ENCODE measurements around the gene KCNK18.
"Not testable (repeated sequence)": the region's sequence is repeated elsewhere in the genome, so short reads cannot be mapped to it uniquely, and the experiment has no call there.

KCNK18 gene

DNA sequence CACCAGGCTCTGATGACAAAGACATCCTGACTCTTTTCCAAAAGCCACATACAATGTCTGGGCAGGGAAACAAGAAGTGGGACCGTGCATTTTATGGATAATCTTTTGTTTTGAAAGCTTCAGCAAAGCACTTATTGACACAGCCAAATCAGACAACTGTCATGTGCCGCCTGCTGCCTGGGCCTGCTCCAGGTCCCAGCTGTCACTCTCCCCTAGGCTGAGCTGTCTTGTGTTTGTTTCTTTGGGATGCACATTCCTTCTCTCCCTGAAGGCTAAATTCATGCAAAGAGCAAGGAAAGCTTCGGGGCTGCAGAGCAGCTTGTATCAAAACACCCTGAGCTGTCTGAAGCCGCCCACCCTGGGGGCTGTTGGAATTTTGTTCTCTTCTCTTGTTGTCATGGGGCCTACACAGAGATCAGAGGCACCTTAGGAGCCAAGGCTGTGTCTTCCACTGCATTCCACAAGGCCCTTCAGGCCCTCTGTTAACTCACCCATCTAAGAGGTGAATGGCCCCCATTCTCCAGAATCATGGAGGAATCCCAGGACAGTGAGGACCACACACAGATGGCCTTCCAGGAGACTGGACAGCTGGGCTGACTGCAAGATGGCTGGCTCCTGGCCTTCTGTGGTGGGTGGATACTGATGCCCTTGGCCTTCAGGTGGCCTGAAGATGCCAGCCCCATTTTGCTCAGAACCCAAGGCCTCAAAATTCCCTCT is 25.8 kb downstream of the KCNK18 start:
- no peak for DNase-seq

- no peak for DNase-seq
These were observed 26.6 kb downstream of the KCNK18 start for GRCh38 chr10:117223693-117224430.

GRCh38 chr10:117224881-117225280 is 27.6 kb downstream of the KCNK18 start:
- no peak for DNase-seq

GRCh38 chr10:117226813-117227451 is 29.6 kb downstream of the KCNK18 start:
- DNase-seq = peak in 1 of 2 experiments; percentile 25

DNA sequence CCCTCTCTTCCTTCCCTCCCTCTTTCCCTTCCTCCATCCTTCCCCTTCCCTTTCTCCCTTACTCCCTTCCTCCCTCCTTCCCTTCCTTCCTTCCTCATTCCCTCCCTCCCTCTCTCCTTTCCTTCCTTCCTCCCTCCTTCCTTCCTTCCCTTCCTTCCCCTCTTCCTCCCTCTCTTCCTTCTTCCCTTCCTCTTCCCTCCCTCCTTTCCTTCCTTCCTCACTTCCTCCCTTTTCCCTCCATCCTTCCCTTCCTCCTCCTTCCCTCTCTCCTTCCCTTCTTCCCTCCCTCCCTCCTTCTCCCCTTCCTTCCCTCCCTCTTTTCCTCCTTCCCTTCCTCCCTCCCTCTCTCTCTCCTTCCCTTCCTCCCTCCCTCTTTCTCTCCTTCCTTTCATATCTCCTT is 30.9 kb downstream of the KCNK18 start:
- DNase-seq = no peak

DNA sequence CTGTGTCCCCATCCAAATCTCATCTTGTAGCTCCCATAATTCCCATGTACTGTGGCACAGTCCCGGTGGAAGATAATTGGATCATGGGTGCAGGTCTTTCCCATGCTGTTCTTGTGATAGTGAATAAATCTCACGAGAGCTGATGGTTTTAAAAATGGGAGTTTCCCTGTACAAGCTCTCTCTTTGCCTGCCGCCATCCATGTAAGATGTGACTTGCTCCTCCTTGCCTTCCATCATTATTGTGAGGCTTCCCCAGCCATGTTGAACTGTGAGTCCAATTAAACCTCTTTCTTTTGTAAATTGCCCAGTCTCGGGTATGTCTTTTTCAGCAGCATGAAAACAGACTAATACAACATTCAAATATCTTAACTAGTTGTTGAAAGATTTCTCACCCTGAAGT is 32.8 kb downstream of the KCNK18 start:
- not testable (repeated sequence) for DNase-seq

GRCh38 chr10:117237401-117237991 is 40.2 kb downstream of the KCNK18 start:
- no peak for DNase-seq

DNA sequence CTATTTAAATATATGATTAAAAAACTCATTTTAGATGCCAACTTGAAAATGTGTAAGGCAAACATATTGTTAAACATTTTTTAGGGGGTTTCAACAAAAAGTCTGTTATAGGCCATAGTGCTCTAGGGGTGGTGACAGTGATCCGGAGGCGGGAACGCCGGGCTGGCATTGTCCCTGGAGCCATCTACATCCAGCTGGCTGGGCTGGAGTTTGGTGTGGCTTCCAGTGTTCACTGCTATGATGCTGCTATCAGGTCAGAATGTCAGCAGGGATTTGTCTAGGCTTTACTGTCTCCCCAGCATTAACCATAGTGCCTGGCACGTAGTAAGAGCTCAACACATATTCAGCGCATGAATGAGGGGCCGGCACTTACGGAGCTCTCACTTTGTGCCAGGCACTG is 41.8 kb downstream of the KCNK18 start:
- no peak for DNase-seq

DNA sequence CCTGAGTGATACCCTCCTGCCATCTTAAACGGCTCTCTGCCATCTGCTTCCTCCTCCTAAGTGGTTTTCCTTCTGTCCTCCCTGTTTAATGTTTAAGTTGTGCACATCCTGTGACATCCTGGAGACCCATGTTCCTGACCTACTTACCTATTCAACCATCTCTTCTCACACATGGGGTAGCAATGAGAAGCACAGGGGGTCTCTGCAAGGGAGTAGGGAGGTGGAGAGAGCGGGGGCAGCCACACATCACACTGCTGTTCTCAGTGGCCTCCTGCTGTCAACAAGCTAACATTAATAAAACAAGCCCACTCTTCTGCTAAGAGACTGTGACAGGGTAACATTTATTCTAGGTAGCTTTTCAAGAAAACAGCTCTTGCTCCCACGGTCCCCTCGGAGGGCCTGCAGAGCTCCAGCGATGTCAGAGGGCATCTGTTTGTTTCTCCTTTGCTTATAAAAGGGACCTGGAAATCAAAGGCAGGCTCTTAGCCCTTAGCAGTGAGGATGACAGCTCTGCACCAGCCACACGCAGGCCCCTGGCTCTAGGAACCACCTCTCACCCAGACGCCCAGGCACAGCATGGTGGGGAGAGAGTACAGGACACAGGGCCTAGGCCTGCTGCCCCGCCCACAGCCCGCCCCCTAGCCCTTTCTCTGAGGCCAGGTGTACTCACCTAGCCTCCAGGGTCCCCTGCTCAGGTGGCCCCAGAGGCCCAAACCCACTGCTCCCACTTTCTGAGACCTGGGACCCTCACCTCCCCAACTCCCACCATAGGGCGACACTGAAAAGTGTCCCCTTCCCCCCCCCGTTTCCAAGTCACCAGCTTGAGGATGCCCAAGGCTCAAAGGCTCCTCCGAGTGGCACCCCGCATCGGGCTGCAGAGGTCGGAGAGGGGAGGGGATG is 42.7 kb downstream of the KCNK18 start:
- DNase-seq = no peak

DNA sequence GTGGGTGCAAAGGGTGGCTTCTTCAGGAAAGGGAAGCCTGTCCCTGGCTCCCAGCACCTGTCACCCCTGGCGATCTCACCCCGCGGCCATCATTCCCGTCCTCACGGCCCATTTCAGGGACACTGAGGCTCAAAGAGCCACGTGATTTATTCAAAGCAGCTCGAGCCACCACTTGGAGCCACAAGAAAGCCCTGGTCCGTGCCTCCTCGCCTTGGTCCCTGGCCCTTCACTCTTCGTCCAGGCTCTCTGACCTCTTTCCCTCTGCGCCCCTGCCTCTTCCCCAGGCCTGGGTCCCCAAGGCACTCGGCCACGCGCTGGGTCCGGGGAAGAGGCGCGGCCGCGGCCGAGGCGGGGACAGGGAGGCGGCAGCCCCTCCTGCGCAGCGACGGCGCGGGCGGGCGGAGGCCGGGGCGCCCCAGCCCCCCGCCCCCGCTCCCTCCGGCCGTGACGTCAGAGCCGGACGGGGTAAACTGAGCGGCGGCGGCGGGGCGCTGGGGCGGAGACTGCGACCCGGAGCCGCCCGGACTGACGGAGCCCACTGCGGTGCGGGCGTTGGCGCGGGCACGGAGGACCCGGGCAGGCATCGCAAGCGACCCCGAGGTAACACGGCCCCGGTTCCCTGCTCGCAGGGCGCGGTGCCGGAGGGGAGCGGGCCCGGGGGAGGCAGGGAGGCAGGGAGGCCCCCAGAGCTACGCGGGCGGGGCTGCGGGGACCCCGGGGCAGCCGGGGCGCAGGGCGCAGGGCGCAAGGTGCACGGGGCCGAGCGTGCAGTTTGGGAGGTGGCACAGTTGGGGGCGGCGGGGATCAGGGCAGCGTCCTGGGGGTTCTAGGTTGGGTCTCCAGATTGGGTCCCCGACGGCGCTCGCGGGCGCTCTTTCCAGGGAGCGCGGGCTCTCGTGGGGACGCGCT is 43.6 kb downstream of the KCNK18 start, which contains the start of gene SLC18A2:
TSS of gene SLC18A2 (plus strand) at position 494 of the 909 bp plus-strand sequence. CDS start 580 bp downstream, outside the sequence.
- DNase-seq = no peak

- DNase-seq = no peak
These were observed 44.5 kb downstream of the KCNK18 start for GRCh38 chr10:117241541-117242462.

GRCh38 chr10:117242463-117242832 is 45.2 kb downstream of the KCNK18 start:
- DNase-seq = no peak

GRCh38 chr10:117246997-117247671 is 49.8 kb downstream of the KCNK18 start:
- no peak for DNase-seq

- DNase-seq = no peak
These were observed 51.6 kb downstream of the KCNK18 start for GRCh38 chr10:117248750-117249465.

DNA sequence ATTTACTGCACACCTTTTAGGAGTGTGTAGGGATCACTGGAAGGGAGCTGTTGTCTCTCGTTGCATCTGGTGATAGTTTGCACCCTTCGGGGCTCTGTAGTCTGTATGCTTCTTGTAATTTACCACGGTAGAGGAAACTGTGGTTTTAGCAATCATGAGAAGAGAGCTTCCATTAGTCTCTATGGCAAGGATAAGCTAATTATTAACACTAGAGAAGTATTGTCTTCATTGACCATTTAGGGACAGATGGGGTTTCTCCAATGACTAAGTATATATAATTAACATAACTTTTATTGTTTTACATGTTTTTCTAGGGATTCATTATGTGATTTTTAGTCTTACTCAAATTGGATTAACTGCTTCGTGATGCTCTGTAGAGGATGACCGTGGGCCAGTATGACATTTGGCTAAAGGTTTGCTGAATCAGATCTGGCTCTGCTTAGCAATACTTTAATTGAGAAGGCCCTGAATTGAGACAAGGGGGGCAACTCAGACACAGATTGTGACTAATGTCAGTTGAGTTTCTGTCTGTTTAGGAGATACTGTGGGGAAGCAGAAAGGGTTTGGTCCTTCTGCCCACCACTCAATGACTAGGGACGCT is 52.3 kb downstream of the KCNK18 start:
- no peak for DNase-seq

DNA sequence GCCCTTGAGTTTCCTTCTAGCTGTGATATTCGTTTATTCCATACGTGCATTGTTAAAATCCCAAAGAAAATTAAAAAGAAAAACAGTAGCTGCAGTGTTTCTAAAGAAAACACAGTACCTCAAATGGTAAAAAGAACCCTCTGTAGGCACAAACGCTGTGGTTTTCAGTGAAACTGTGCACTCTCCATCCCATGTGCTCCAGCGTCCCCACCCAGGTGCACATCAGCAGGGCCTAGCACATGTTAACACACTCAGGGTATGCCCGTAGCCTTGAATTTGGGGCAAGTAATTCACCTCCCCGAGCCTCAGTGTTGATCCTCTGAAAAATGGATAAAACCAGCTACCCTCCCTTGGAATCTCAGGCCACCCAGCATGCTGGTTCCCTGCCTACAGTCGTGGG is 53.1 kb downstream of the KCNK18 start:
- no peak for DNase-seq

DNA sequence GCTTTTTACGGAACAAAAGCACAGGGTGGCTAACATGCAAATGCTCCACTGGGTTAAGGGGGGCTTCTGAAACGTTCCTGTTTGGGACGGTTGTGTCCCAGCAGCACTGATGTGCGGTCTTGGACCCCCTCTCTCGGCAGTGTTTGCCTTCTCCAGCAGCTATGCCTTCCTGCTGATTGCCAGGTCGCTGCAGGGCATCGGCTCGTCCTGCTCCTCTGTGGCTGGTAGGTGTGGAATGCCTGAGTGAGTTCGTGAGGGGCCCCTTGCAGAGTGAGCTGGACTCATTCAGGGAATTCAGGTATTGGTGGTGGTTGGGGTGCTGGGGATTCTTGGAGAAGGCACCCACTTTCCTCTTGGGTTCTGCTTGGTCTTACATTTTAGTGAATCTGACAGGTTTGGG is 56.6 kb downstream of the KCNK18 start:
- DNase-seq = no peak

DNA sequence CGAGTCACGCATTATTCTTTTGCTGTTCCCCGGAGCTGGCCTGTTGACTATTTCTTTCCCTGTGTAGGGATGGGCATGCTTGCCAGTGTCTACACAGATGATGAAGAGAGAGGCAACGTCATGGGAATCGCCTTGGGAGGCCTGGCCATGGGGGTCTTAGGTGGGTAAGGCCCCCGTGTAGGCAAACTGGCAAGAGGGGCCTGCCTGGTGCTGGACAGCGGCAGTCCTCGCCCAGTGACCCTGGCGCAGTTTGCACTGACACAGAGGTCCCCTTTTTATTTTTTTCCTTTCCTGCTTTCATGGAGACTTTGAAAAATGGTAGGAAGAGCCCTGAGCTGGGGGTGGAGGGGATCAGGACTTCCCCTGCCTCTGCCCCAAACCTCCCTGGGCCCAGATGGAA is 57.0 kb downstream of the KCNK18 start:
- DNase-seq = no peak
